Stimulated activated CD8-positive, alpha-beta memory T cell treated with anti-CD3 and anti-CD28 coated beads, Interleukin-12 subunit alpha, Interleukin-12 subunit beta, amount 100 ng/mL, for 24 hours (primary cell): ENCODE data around the gene OPN3.

ENCODE experiments used
- DNase-seq: peaks from one replicate; pipeline ENCODE4 v3.0.0-alpha.2; 2020; ENCODE audit errors: extremely low read depth

The OPN3 gene

DNA sequence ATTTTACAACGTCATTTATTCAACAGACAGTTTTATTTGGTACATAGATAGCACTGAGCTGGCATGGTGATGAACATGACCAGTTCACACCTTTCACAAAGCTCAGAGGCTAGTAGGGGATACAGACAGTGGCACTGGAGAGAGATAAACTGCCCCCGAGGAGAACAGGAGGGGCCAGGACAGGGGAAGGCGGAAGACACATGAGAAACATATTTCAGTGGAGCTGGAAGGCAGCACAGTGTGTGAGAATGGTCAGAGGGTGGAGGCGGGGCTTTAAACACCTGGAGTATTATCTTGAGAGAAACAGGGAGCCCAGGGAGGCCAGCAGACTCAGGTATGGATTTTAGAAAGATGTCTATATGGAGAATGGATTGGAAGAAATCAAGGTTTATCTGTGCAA, 49.5 kb downstream of the OPN3 start:
- DNase-seq: no peak

DNA sequence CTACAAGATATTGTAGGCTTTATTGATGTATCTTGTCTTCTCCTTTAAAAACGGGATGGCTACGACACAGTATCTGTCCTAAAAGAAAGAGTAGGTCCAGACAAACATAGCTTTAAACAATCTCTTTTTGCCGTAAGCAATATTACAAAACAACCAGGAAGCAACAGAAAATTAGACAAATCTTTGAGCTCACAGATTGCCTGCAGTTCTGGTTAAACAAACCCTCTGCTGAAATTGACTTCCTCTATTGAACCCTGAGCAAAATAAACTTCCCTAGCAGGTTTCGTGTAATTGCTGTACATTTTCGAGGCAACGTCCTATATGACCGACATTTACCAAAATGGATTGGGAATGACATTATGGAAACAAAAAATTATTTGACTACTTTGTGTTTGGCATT, 50.6 kb downstream of the OPN3 start:
- DNase-seq: no peak

GRCh38 chr1:241586905-241587512, 53.2 kb downstream of the OPN3 start:
- no peak for DNase-seq

- DNase-seq: no peak
Measured at GRCh38 chr1:241582921-241583321, 57.2 kb downstream of the OPN3 start.

GRCh38 chr1:241579434-241579833, 60.7 kb downstream of the OPN3 start:
- no peak for DNase-seq

- DNase-seq: no peak
Measured at GRCh38 chr1:241574154-241574553, 66.0 kb downstream of the OPN3 start.

- no peak for DNase-seq
Measured at GRCh38 chr1:241569848-241570247, 70.3 kb downstream of the OPN3 start.

DNA sequence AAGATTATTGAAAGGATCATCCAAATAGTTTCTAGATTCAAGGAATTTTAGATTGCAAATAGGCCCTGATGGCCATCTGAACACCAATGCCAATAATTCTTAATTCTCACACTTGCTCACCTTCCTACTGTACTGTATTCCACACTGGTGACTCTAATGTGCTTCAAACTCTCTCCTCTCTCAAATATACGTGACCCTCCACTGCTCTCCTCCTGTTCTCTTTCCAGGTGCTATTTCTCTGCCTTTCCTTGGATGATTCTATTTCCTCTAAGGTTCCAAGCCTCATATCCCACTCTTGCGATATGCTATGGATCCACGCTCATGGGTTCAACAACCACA, 79.4 kb downstream of the OPN3 start:
- DNase-seq: no peak

DNA sequence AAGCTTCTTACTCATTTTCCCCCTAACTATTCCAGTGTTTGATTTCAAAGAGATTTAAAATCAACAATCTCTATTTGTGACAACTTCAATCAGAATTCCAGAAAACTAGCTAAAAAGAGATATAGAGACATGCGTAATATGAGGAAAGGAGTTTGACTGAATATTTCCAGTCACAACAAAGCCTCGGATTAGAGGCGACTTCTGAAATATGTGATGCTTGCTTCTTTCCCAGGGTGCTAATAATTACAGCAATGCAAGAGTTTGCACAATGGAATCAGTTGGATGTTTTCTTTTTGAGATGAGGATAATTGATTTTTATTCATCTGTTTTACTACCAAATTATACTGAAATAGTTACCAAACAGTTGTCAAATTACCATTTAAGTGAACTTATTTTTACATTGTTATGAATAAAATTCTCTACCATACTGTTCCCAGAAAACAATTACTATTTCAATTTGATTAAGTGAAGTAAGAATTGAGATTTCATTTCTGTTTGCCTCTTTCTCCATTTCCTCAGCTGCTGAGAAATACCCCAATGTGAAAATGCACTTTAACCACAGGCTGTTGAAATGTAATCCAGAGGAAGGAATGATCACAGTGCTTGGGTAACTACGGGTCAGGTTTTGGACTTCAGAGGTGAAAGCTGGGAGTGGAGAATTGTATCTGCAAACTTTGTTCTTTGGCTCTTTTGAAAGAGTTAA, 79.9 kb downstream of the OPN3 start:
- DNase-seq: no peak

DNA sequence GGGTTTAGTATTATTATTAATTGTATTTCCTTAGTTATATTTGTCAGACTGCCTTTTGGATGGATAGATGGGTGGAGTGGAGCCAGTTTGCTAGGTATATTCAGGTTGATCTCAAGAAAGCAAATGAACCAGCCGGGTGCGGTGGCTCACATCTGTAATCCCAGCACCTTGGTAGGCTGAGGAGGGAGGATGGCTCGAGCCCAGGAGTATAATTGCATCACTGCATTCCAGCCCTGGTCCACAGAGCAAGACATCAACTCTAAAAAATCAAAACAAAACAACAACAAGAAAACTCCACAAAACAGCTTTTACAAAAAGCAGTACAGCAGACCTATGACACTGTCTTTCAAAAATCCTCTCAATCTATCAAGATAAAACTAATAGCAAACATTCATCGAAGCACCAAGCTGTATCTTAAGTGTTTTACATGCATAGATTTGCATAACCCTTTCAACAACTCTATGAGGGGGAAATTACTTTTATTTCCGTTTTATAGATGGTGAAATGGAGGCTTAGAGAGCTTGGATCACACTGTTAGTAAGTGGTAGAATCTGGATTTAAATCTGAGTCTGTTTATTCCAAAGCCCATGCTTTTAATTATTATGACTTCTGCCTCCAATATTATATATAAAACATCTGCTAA, 82.5 kb downstream of the OPN3 start:
- no peak for DNase-seq

DNA sequence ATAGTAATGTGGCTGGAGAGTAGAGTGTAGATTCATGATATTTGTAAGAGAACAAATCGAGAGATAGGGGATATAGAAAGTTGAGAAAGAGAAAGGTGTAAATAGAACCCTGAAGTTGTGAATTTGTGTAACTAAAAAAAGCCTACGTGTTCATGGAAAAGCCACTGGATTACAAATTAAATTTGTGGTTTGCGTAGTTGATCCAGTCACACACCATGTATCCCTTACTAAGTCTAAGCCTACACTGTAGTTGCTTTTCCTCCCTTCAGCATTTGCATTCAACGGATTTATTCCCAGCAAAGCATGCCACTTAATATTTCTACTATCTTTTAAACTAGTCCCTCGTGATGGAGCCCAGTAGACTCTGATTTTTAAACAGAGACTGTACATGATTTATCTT, 83.1 kb downstream of the OPN3 start:
- no peak for DNase-seq

DNA sequence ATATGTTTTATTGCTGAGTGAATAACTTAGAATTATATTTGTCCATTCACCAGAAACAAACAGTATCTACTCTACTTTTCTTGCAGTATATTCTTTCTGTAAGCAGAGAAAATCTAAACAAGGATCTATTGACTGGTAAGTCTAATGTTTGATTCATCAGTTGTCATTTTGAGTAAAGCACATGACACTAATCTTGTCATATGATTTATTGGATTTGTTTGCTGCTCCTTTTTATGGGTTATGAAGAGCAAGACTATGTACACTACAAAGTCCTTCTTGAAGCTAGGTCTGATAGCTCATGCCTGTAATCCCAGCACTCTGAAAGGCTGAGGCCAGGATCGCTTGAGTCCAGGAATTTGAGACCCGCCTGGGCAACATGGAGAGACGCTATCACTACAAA, 84.6 kb downstream of the OPN3 start:
- DNase-seq: no peak

DNA sequence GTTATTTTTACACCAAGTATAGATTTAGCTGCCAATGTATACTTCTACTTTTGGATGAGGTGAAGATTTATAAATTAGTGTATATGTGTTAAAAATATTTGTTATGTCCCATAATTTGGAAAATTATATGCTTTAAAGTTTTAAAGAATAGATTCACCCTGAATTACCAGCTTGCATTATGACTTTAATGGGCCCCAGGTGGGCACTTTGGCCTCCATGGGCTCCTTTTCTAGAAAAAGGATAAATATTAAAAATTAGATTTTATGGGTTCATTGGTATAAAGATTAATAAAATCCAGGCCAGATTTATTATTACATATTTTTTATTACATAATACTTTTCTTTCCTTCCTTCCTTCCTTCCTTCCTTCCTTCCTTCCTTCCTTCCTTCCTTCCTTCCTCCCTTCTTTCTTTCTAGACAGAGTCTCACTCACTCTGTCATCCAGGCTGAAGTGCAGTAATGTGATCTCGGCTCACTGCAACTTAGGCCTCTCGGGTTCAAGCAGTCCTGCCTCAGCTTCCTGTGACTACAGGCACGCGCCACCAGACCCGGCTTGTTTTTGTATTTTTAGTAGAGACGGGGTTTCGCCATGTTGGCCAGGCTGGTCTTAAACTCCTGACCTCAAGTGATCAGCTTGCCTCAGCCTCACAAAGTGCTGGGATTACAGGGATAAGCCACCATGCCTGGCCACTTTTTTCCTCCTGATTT, 86.1 kb downstream of the OPN3 start:
- no peak for DNase-seq

- peak; percentile 5 for DNase-seq
Measured at GRCh38 chr1:241551759-241552638, 88.2 kb downstream of the OPN3 start.

DNA sequence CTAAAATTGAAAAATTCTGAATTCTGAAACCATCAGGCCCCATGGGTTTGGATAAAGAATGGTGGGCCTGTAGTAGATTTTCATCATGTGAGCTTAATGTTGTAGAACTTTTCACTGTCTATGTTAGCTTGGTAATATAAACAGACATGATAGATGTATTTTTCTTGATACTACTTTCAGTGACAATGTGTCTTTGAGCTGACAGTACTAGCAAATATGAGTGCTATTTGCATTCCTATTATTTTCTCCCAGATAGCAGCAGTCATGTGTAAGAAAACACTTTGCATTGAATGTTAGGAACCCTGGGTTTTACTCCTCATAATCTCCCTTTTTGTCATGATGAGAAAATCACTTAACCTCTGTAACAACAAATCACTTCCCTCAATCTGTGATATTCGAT, 89.9 kb downstream of the OPN3 start:
- no peak for DNase-seq

DNA sequence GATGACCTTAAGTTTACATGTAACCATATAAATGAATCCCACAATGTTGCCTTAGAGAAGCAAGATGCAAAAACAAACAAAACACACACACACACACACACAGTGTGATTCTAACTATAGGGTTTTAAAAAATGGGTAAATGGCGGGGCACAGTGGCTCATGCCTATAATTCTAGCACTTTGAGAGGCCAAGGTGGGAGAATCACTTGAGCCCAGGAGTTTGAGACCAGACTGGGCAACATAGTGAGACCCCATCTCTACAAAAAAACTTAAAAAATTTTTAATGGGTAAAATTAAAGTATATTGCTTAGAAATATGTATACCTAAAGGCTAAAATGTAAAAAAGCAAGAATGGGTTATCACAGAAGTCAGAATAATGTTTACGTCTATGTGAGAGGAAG, 92.2 kb downstream of the OPN3 start:
- DNase-seq: no peak
